Activated naive CD8-positive, alpha-beta T cell treated with anti-CD3 and anti-CD28 coated beads, Interleukin-2, amount 50 U/mL, for 24 hours (primary cell): ENCODE measurements around the gene ADTRP.
"Not testable (repeated sequence)": the region's sequence is repeated elsewhere in the genome, so short reads cannot be mapped to it uniquely, and the experiment has no call there.

Source experiments
- ATAC-seq: fragments of 150-1000 bp; cut with Tn5 transposase; one replicate; pipeline ENCODE4 v1.10.0; 2021
- DNase-seq: peaks from one replicate; pipeline ENCODE4 v3.0.0; 2021
- H3K27ac Mint-ChIP-seq: one replicate; pipeline ENCODE4 v1.8.0; 2021; ENCODE audit warnings: mild to moderate bottlenecking, mixed read lengths
- H3K27me3 Mint-ChIP-seq: one replicate; pipeline ENCODE4 v1.8.0; 2021; ENCODE audit warnings: mixed read lengths
- H3K36me3 Mint-ChIP-seq: one replicate; pipeline ENCODE4 v1.8.0; 2021; ENCODE audit warnings: low read depth, mixed read lengths
- H3K4me1 Mint-ChIP-seq: one replicate; pipeline ENCODE4 v1.8.0; 2021; ENCODE audit warnings: mixed read lengths
- H3K4me3 Mint-ChIP-seq: one replicate; pipeline ENCODE4 v1.8.0; 2021; ENCODE audit warnings: mild to moderate bottlenecking, moderate library complexity, mixed read lengths
- H3K9me3 Mint-ChIP-seq: one replicate; pipeline ENCODE4 v1.8.0; 2021; ENCODE audit warnings: mixed read lengths

Gene ADTRP

GRCh38 chr6:11703725-11704124 is 74.9 kb downstream of the ADTRP start:
- Mint-ChIP-seq H3K36me3 (no peaks in the 10 kb centered on the region), H3K27ac (no peak overlapping the region)

GRCh38 chr6:11702500-11703130 is 76.0 kb downstream of the ADTRP start:
- Mint-ChIP-seq H3K4me3 (no peak overlapping the region), H3K27me3 (no peaks in the 10 kb centered on the region), H3K9me3 (peaks cover 5% of the 10 kb centered on the region), H3K36me3 (no peaks in the 10 kb centered on the region), H3K4me1 (peaks cover 37% of the 10 kb centered on the region), H3K27ac (no peak overlapping the region)
- ATAC-seq (no peak), DNase-seq (no peak)

More at GRCh38 chr6:11703725-11704124, 74.9 kb downstream of the ADTRP start:
- Mint-ChIP-seq H3K9me3 (peaks cover 6% of the 10 kb centered on the region), H3K4me1 (peaks cover 41% of the 10 kb centered on the region), H3K27me3 (no peaks in the 10 kb centered on the region), H3K4me3 (no peak overlapping the region)
- DNase-seq: no peak
- no peak for ATAC-seq

GRCh38 chr6:11702089-11702488 is 76.5 kb downstream of the ADTRP start:
- H3K36me3 Mint-ChIP-seq: no peaks in the 10 kb centered on the region
- DNase-seq: no peak
- no peak overlapping the region for H3K27ac Mint-ChIP-seq
- no peak for ATAC-seq
- H3K4me1 Mint-ChIP-seq: peaks cover 37% of the 10 kb centered on the region
- peaks cover 5% of the 10 kb centered on the region for H3K9me3 Mint-ChIP-seq
- no peak overlapping the region for H3K4me3 Mint-ChIP-seq
- no peaks in the 10 kb centered on the region for H3K27me3 Mint-ChIP-seq

GRCh38 chr6:11701573-11701972 is 77.0 kb downstream of the ADTRP start:
- Mint-ChIP-seq H3K27ac (no peak overlapping the region), H3K4me1 (peaks cover 37% of the 10 kb centered on the region), H3K27me3 (no peaks in the 10 kb centered on the region), H3K9me3 (peaks cover 5% of the 10 kb centered on the region), H3K36me3 (no peaks in the 10 kb centered on the region), H3K4me3 (no peak overlapping the region)
- DNase-seq (no peak), ATAC-seq (no peak)

GRCh38 chr6:11700118-11700718 is 78.4 kb downstream of the ADTRP start:
- Mint-ChIP-seq H3K27ac (no peak overlapping the region), H3K9me3 (peaks cover 3% of the 10 kb centered on the region), H3K36me3 (no peaks in the 10 kb centered on the region), H3K27me3 (no peaks in the 10 kb centered on the region), H3K4me3 (no peak overlapping the region), H3K4me1 (peaks cover 30% of the 10 kb centered on the region)
- no peak for ATAC-seq
- no peak for DNase-seq

GRCh38 chr6:11699576-11699975 is 79.0 kb downstream of the ADTRP start:
- no peaks in the 10 kb centered on the region for H3K27me3 Mint-ChIP-seq
- ATAC-seq (no peak), DNase-seq (no peak)
- H3K27ac Mint-ChIP-seq: no peak overlapping the region
- no peak overlapping the region for H3K4me3 Mint-ChIP-seq
- H3K36me3 Mint-ChIP-seq: no peaks in the 10 kb centered on the region
- no peaks in the 10 kb centered on the region for H3K9me3 Mint-ChIP-seq
- peaks cover 25% of the 10 kb centered on the region for H3K4me1 Mint-ChIP-seq

GRCh38 chr6:11692451-11693376 is 85.9 kb downstream of the ADTRP start:
- DNase-seq (no peak), ATAC-seq (peak; percentile 68)
- H3K27ac Mint-ChIP-seq: peak overlapping the region; percentile 29
- peaks cover 11% of the 10 kb centered on the region for H3K9me3 Mint-ChIP-seq
- H3K4me3 Mint-ChIP-seq: no peak overlapping the region
- H3K36me3 Mint-ChIP-seq: no peaks in the 10 kb centered on the region
- H3K27me3 Mint-ChIP-seq: no peaks in the 10 kb centered on the region
- peaks cover 17% of the 10 kb centered on the region for H3K4me1 Mint-ChIP-seq

- Mint-ChIP-seq H3K36me3 (no peaks in the 10 kb centered on the region), H3K4me1 (peaks cover 17% of the 10 kb centered on the region), H3K4me3 (no peak overlapping the region), H3K27me3 (no peaks in the 10 kb centered on the region), H3K27ac (no peak overlapping the region), H3K9me3 (peaks cover 11% of the 10 kb centered on the region)
- DNase-seq (no peak), ATAC-seq (no peak)
Observed at GRCh38 chr6:11689847-11690246, 88.8 kb downstream of the ADTRP start.

GRCh38 chr6:11689400-11689799 is 89.2 kb downstream of the ADTRP start:
- H3K27me3 Mint-ChIP-seq, ATAC-seq, H3K4me3 Mint-ChIP-seq, H3K36me3 Mint-ChIP-seq, DNase-seq, H3K27ac Mint-ChIP-seq: not testable (repeated sequence)
- peaks cover 17% of the 10 kb centered on the region for H3K4me1 Mint-ChIP-seq
- peaks cover 11% of the 10 kb centered on the region for H3K9me3 Mint-ChIP-seq

GRCh38 chr6:11688425-11688709 is 90.2 kb downstream of the ADTRP start:
- Mint-ChIP-seq H3K9me3 (peaks cover 6% of the 10 kb centered on the region), H3K27me3 (no peaks in the 10 kb centered on the region), H3K4me3 (no peak overlapping the region), H3K36me3 (no peaks in the 10 kb centered on the region), H3K4me1 (peaks cover 11% of the 10 kb centered on the region), H3K27ac (no peak overlapping the region)
- no peak for ATAC-seq
- no peak for DNase-seq

- no peak for ATAC-seq
- H3K36me3 Mint-ChIP-seq: no peaks in the 10 kb centered on the region
- H3K4me3 Mint-ChIP-seq: no peak overlapping the region
- DNase-seq: no peak
- no peak overlapping the region for H3K27ac Mint-ChIP-seq
- no peaks in the 10 kb centered on the region for H3K4me1 Mint-ChIP-seq
- no peaks in the 10 kb centered on the region for H3K27me3 Mint-ChIP-seq
- H3K9me3 Mint-ChIP-seq: peaks cover 6% of the 10 kb centered on the region
Observed at GRCh38 chr6:11685481-11686093, 93.0 kb downstream of the ADTRP start.

GRCh38 chr6:11684901-11685480 is 93.6 kb downstream of the ADTRP start:
- Mint-ChIP-seq H3K27ac (no peak overlapping the region), H3K9me3 (peaks cover 12% of the 10 kb centered on the region), H3K27me3 (no peaks in the 10 kb centered on the region), H3K36me3 (peaks cover 2% of the 10 kb centered on the region), H3K4me3 (no peak overlapping the region), H3K4me1 (no peaks in the 10 kb centered on the region)
- ATAC-seq (no peak), DNase-seq (no peak)

GRCh38 chr6:11683871-11684270 is 94.7 kb downstream of the ADTRP start:
- peaks cover 2% of the 10 kb centered on the region for H3K36me3 Mint-ChIP-seq
- no peak overlapping the region for H3K4me3 Mint-ChIP-seq
- peaks cover 16% of the 10 kb centered on the region for H3K9me3 Mint-ChIP-seq
- H3K27ac Mint-ChIP-seq: no peak overlapping the region
- DNase-seq (no peak), ATAC-seq (no peak)
- H3K4me1 Mint-ChIP-seq: no peaks in the 10 kb centered on the region
- no peaks in the 10 kb centered on the region for H3K27me3 Mint-ChIP-seq

GRCh38 chr6:11682561-11682975 is 96.0 kb downstream of the ADTRP start:
- H3K27ac Mint-ChIP-seq: no peak overlapping the region
- H3K4me3 Mint-ChIP-seq: no peak overlapping the region
- H3K9me3 Mint-ChIP-seq: peaks cover 16% of the 10 kb centered on the region
- no peaks in the 10 kb centered on the region for H3K27me3 Mint-ChIP-seq
- ATAC-seq: no peak
- no peaks in the 10 kb centered on the region for H3K4me1 Mint-ChIP-seq
- H3K36me3 Mint-ChIP-seq: peaks cover 2% of the 10 kb centered on the region
- DNase-seq: no peak
